D721Med (cell line): ENCODE measurements around the gene NFIC.

Experiments used
- DNase-seq: peaks from one replicate; pipeline ENCODE4 v3.0.0; 2011; ENCODE audit warnings: low spot score; ENCODE audit not compliant: insufficient read length
- FAIRE-seq: peaks from 2 replicates; lab custom pipeline; 2011; peaks lifted over from hg19 to GRCh38; lab: Jason Lieb, UNC
- CTCF ChIP-seq: IDR thresholded peaks from 2 replicates; pipeline ENCODE4 v1.5.1; 2012; ENCODE audit warnings: mild to moderate bottlenecking, control low read depth; ENCODE audit not compliant: insufficient read depth; ENCODE audit errors: missing control alignments

NFIC gene

GRCh38 chr19:3366753-3367627 is 607 bp downstream of the NFIC start:
- no peak for TF ChIP-seq CTCF
- FAIRE-seq: no peak
- DNase-seq: no peak

- no peak for FAIRE-seq
- TF ChIP-seq CTCF: no peak
- DNase-seq: no peak
Measured at GRCh38 chr19:3367628-3368440, 1.5 kb downstream of the NFIC start.

GRCh38 chr19:3368441-3368795 is 2.0 kb downstream of the NFIC start:
- FAIRE-seq (no peak), DNase-seq (no peak)
- TF ChIP-seq CTCF: no peak

GRCh38 chr19:3368848-3369336 is 2.5 kb downstream of the NFIC start:
- FAIRE-seq (no peak), DNase-seq (no peak)
- no peak for TF ChIP-seq CTCF

GRCh38 chr19:3369337-3370213 is 3.2 kb downstream of the NFIC start:
- no peak for FAIRE-seq
- TF ChIP-seq CTCF: no peak
- DNase-seq: no peak

GRCh38 chr19:3370214-3370720 is 3.9 kb downstream of the NFIC start:
- DNase-seq (no peak), FAIRE-seq (no peak)
- no peak for TF ChIP-seq CTCF
